AG09319 (cell line): ENCODE measurements around the gene GDAP1L1.

Source experiments
- DNase-seq: peaks from one replicate; pipeline ENCODE4 v3.0.0-alpha.2; 2010; ENCODE audit warnings: low read depth; ENCODE audit errors: extremely low read depth
- CTCF ChIP-seq: IDR thresholded peaks from 2 replicates; pipeline ENCODE4 v1.5.1; 2011; ENCODE audit warnings: low read depth, mild to moderate bottlenecking, inconsistent platforms, low read length, moderate library complexity

The GDAP1L1 gene

GRCh38 chr20:44258226-44258890 is 11.2 kb downstream of the GDAP1L1 start:
- no peak for DNase-seq
- TF ChIP-seq CTCF, result no peak

- no peak for TF ChIP-seq CTCF
- no peak for DNase-seq
These were observed 17.2 kb downstream of the GDAP1L1 start for GRCh38 chr20:44264287-44264686.

GRCh38 chr20:44268802-44269201 is 21.7 kb downstream of the GDAP1L1 start:
- TF ChIP-seq CTCF, result no peak
- DNase-seq, result no peak

GRCh38 chr20:44271915-44272663 is 25.0 kb downstream of the GDAP1L1 start:
- DNase-seq, result no peak
- TF ChIP-seq CTCF, result no peak

- no peak for TF ChIP-seq CTCF
- DNase-seq, result no peak
These were observed 26.4 kb downstream of the GDAP1L1 start for GRCh38 chr20:44273231-44274215.

- no peak for TF ChIP-seq CTCF
- DNase-seq, result no peak
These were observed 27.4 kb downstream of the GDAP1L1 start for GRCh38 chr20:44274303-44275017.
